Measurements from ENCODE around the gene CGNL1.

GRCh38 chr15:57495041-57495440 lies 118.7 kb downstream of the CGNL1 start:
- TF ChIP-seq CTCF (IDR thresholded peaks at IDR 0.05; ENCODE audit: low read length), result no peak
- TF ChIP-seq EZH2 (IDR thresholded peaks at IDR 0.05; ENCODE audit: borderline replicate concordance, low read length), result no peak
